ENCODE results near the gene CD200R1L.
"Not testable (repeated sequence)": the region's sequence is repeated elsewhere in the genome, so short reads cannot be mapped to it uniquely, and the experiment has no call there.

The CD200R1L gene

GRCh38 chr3:112846764-112847163 lies at the start of gene CD200R1L:
Gene CD200R1L (minus strand): TSS chr3:112846864. CDS start chr3:112829367, 17,497 bp downstream.
- no peak for DNase-seq

GRCh38 chr3:112894258-112894657 lies 47.6 kb upstream of the CD200R1L start:
- DNase-seq = no peak

- DNase-seq = no peak
Observed at GRCh38 chr3:112889357-112889756, 42.7 kb upstream of the CD200R1L start.

- DNase-seq = no peak
Observed at GRCh38 chr3:112888381-112889085, 41.9 kb upstream of the CD200R1L start.

- no peak for DNase-seq
Observed at GRCh38 chr3:112884678-112885290, 38.1 kb upstream of the CD200R1L start.

GRCh38 chr3:112881891-112882290 lies 35.2 kb upstream of the CD200R1L start:
- no peak for DNase-seq

- no peak for DNase-seq
Observed at GRCh38 chr3:112875561-112875960, 28.9 kb upstream of the CD200R1L start.

- DNase-seq = no peak
Observed at GRCh38 chr3:112874725-112875124, 28.1 kb upstream of the CD200R1L start.

GRCh38 chr3:112873632-112874031 lies 27.0 kb upstream of the CD200R1L start:
- DNase-seq = no peak

- DNase-seq = no peak
Observed at GRCh38 chr3:112871735-112872134, 25.1 kb upstream of the CD200R1L start.

GRCh38 chr3:112865757-112866156 lies 19.1 kb upstream of the CD200R1L start:
- no peak for DNase-seq

- DNase-seq = no peak
Observed at GRCh38 chr3:112860898-112861297, 14.2 kb upstream of the CD200R1L start.

GRCh38 chr3:112858410-112859069 lies 11.9 kb upstream of the CD200R1L start:
- DNase-seq = no peak

- DNase-seq = no peak
Observed at GRCh38 chr3:112857526-112857925, 10.9 kb upstream of the CD200R1L start.

GRCh38 chr3:112856537-112856936 lies 9.9 kb upstream of the CD200R1L start:
- DNase-seq = no peak

GRCh38 chr3:112855883-112856282 lies 9.2 kb upstream of the CD200R1L start:
- DNase-seq = no peak

GRCh38 chr3:112855074-112855473 lies 8.4 kb upstream of the CD200R1L start:
- DNase-seq = not testable (repeated sequence)

GRCh38 chr3:112848196-112848595 lies 1.5 kb upstream of the CD200R1L start:
- DNase-seq = no peak

- DNase-seq = no peak
Observed at GRCh38 chr3:112847692-112848091, 1.0 kb upstream of the CD200R1L start.

- no peak for DNase-seq
Observed at GRCh38 chr3:112845772-112846171, 892 bp downstream of the CD200R1L start.

GRCh38 chr3:112829046-112829445 lies 17.6 kb downstream of the CD200R1L start:
- no peak for DNase-seq

- DNase-seq = no peak
Observed at GRCh38 chr3:112822064-112823055, 24.3 kb downstream of the CD200R1L start.

GRCh38 chr3:112818289-112818688 lies 28.4 kb downstream of the CD200R1L start:
- no peak for DNase-seq

Measured in NCI-H446 (cell line).